HepG2 (cell line): ENCODE measurements around the gene MCM6. TPM values are rescaled to one million over a fixed set of nuclear protein-coding genes. Genes with fewer than 3 reads are reported as not detected.

Experiments
- ARID4A ChIP-seq: sonication (generic); formaldehyde crosslinking; IDR thresholded peaks from 2 replicates; pipeline ENCODE4 v1.5.0; 2020; ENCODE audit warnings: mild to moderate bottlenecking, missing genetic modification reagents, borderline replicate concordance
- BHLHE40 ChIP-seq: IDR thresholded peaks from 2 replicates; pipeline ENCODE4 v1.6.1; 2011; ENCODE audit warnings: low read length, improper control_type of control experiment
- CBX5 ChIP-seq: sonication (generic); formaldehyde crosslinking; IDR thresholded peaks from 2 replicates; pipeline ENCODE4 v1.4.0; 2020; ENCODE audit warnings: missing genetic modification reagents, borderline replicate concordance
- CEBPG ChIP-seq: IDR thresholded peaks from 2 replicates; pipeline ENCODE4 v1.6.1; 2016
- DNMT3B ChIP-seq: conservative IDR thresholded peaks from 2 replicates; pipeline ENCODE4 v1.6.1; 2016; ENCODE audit warnings: missing biosample characterization, control low read depth
- HOXD1 ChIP-seq: sonication (generic); formaldehyde crosslinking; IDR thresholded peaks from 2 replicates; pipeline ENCODE4 v1.5.0; 2020; ENCODE audit warnings: missing genetic modification reagents
- MYC ChIP-seq: sonication (generic); formaldehyde crosslinking; IDR thresholded peaks from 2 replicates; pipeline ENCODE4 v1.9.0; 2021; ENCODE audit warnings: missing genetic modification reagents, borderline replicate concordance
- SP1 ChIP-seq, 2 experiments: fragments of 450-650 bp in 1 of 2; sonication (generic) in 1 of 2; formaldehyde crosslinking in 1 of 2; IDR thresholded peaks; 2 replicates each; pipeline versions ENCODE4 v1.4.0 to v1.6.1; 2016 to 2020; ENCODE audit warnings: missing genetic modification reagents in 1 of 2
- ZNF883 ChIP-seq: sonication (generic); formaldehyde crosslinking; IDR thresholded peaks from 2 replicates; pipeline ENCODE4 v1.5.1; 2020; ENCODE audit warnings: mild to moderate bottlenecking, missing genetic modification reagents; ENCODE audit errors: not compliant biosample characterization
- polyA plus RNA-seq, 8 experiments: library from polyadenylated mRNA; depleted of rRNA in 3 of 8; stranded (reverse) in 7 of 8; unstranded in 1 of 8; fragments of >200 nt; fragmentation: Illumina TruSeq in 4 of 8; extraction: Trizol in 4 of 8; gene quantifications; 2 replicates each; pipeline versions ENCODE4 v1.2.1 to v1.2.3, GENCODE V29; 2011 to 2016; ENCODE audit warnings: low read depth in 4 of 8, missing spikeins in 1 of 8, mixed read lengths in 1 of 8; ENCODE audit not compliant: insufficient read depth in 1 of 8
- total RNA-seq, 5 experiments: library from RNA; depleted of rRNA; stranded (reverse); fragments of >200 nt; fragmentation: Illumina TruSeq; extraction: Trizol; gene quantifications; 2 replicates each; pipeline ENCODE4 v1.2.3, GENCODE V29; 2016; ENCODE audit warnings: low read depth in 1 of 5

MCM6 gene
- total and polyA plus RNA-seq, 2 of the 13 experiments (the other 11 are each of a cell fraction or from before 2014, with no cell fraction given) = 9.7 to 18.7 TPM

- TF ChIP-seq ARID4A (CRISPR knock-in tag) (peak; percentile 20; the same call in 1 of the 2 replicates), ZNF883 (CRISPR knock-in tag) (no peak), DNMT3B (CRISPR knock-in tag) (no peak), CBX5 (0 out of 2 replicates have a peak, but pooled peaks have one; percentile 26), MYC (CRISPR knock-in tag) (peak; percentile 39; the same call in 1 of the 2 replicates), HOXD1 (no peak), CEBPG (CRISPR knock-in tag) (peak; percentile 80), BHLHE40 (peak; percentile 98), SP1 (IDR thresholded peaks at IDR 0.05) (no peak), SP1 (CRISPR knock-in tag; IDR thresholded peaks at IDR 0.05) (peak; percentile 48; the same call in 1 of the 2 replicates)
Measured at GRCh38 chr2:135797497-135798274, 78.6 kb downstream of the MCM6 start (continued).
